Left lung (tissue), 14 donors: ENCODE data around the gene RSU1. TPM values are rescaled to one million over a fixed set of nuclear protein-coding genes. Genes with fewer than 3 reads are reported as not detected.

Source experiments
- ATAC-seq: fragments of 200-7000 bp; cut with Tn5 transposase; one replicate; pipeline ENCODE4 v1.9.1; 2020; ENCODE audit warnings: moderate library complexity
- DNase-seq, 4 donors: peaks; one replicate each; pipeline ENCODE4 v3.0.0-alpha.2; 2013 to 2020
- H3K27ac ChIP-seq, 2 donors: fragments of 200-600 bp; sonication (generic) in 1 of 2; one replicate each; pipeline versions ENCODE4 v1.5.0 to v1.8.0; 2020 to 2021
- H3K27me3 ChIP-seq, 2 donors: fragments of 200-600 bp; sonication (generic) in 1 of 2; one replicate each; pipeline versions ENCODE4 v1.5.0 to v1.8.0; 2020 to 2021
- H3K36me3 ChIP-seq, 2 donors: fragments of 200-600 bp; sonication (generic) in 1 of 2; one replicate each; pipeline versions ENCODE4 v1.5.0 to v1.8.0; 2020 to 2021
- H3K4me1 ChIP-seq, 2 donors: fragments of 200-600 bp; one replicate each; pipeline ENCODE4 v1.8.0; 2021
- H3K4me3 ChIP-seq, 2 donors: fragments of 200-600 bp; sonication (generic) in 1 of 2; one replicate each; pipeline versions ENCODE4 v1.5.0 to v1.8.0; 2020 to 2021; ENCODE audit warnings: mild to moderate bottlenecking in 1 of 2
- H3K9me3 ChIP-seq, 2 donors: fragments of 200-600 bp; sonication (generic) in 1 of 2; one replicate each; pipeline versions ENCODE4 v1.5.0 to v1.8.0; 2020 to 2021
- intact Hi-C, 2 donors: fragments of 100-400 bp; cut with DNase I; formaldehyde crosslinking; loops; one replicate each; pipeline versions ENCODE4 v1.11.2 to v1.14.2; 2022
- long read RNA-seq, 12 donors: library from polyadenylated mRNA in 2 of 12; unstranded in 2 of 12; transcript quantifications; one replicate each; pipeline ENCODE4 v2.0.0 and lab custom pipeline, GENCODE V29; 2019 to 2026
- polyA plus RNA-seq, 6 donors: library from polyadenylated mRNA; unstranded; fragments of 120-200 nt; gene quantifications; one replicate each; pipeline ENCODE4 v1.2.1, GENCODE V29; 2013; ENCODE audit not compliant: insufficient read length in 6 of 6
- total RNA-seq, 2 donors: library from RNA; stranded (reverse); fragmentation: NEBNext Ultra II Directional; extraction: Animal tissue kit (Norgen Biotek cat#: 25700); gene quantifications; one replicate each; pipeline ENCODE4 v1.2.1, GENCODE V29; 2021
- TF ChIP-seq, protein P1 (sequence below), 2 donors: fragments of 200-600 bp; sonication (generic) in 1 of 2; IDR thresholded peaks; one replicate each; pipeline versions ENCODE4 v1.5.0 to v1.8.0; 2021; ENCODE audit warnings: antibody characterized with exemption in 2 of 2
- donor health status: DM: no; HTN: yes; CAD: no.
- donor health status: DM: no; HTN: no; CAD: no.

RSU1 gene
- total RNA-seq, result 10 to 100 TPM; 73.7 to 100.0 TPM
- 100 to 1,000 TPM in 2 of 6 donors, 10 to 100 TPM in 4; 68.1 to 114 (median 85.3) TPM for polyA plus RNA-seq
- long read RNA-seq, donor 1, transcript RSU1-201 (9 exons, 3,834 nt), result major isoform, 33 of 80 reads
- long read RNA-seq, donor 1, transcript RSU1-203 (8 exons, 3,919 nt), result minor isoform, 9 of 80 reads
- long read RNA-seq, donor 1, transcript RSU1-205 (8 exons, 3,639 nt), result minor isoform, 11 of 80 reads
- long read RNA-seq, donor 1, partial matches to known transcripts, result 27 of 80 reads
- long read RNA-seq, donor 1, other reads (novel, unspliced or antisense), result 0 of 80 reads
- long read RNA-seq, donor 2, transcript RSU1-203 (8 exons, 3,919 nt), result minor isoform, 6 of 31 reads
- long read RNA-seq, donor 2, transcript RSU1-201 (9 exons, 3,834 nt), result major isoform, 14 of 31 reads
- long read RNA-seq, donor 2, partial matches to known transcripts, result 7 of 31 reads
- long read RNA-seq, donor 2, other reads (novel, unspliced or antisense), result 0 of 31 reads
- long read RNA-seq, donor 3, transcript RSU1-205 (8 exons, 3,639 nt), result minor isoform, 12 of 41 reads
- long read RNA-seq, donor 3, transcript RSU1-203 (8 exons, 3,919 nt), result minor isoform, 7 of 41 reads
- long read RNA-seq, donor 3, transcript RSU1-201 (9 exons, 3,834 nt), result major isoform, 17 of 41 reads
- long read RNA-seq, donor 3, partial matches to known transcripts, result 5 of 41 reads
- long read RNA-seq, donor 3, other reads (novel, unspliced or antisense), result 0 of 41 reads
- long read RNA-seq, donor 4, transcript RSU1-201 (9 exons, 3,834 nt), result major isoform, 24 of 41 reads
- long read RNA-seq, donor 4, transcript RSU1-203 (8 exons, 3,919 nt), result minor isoform, 6 of 41 reads
- long read RNA-seq, donor 4, transcript RSU1-205 (8 exons, 3,639 nt), result minor isoform, 5 of 41 reads
- long read RNA-seq, donor 4, partial matches to known transcripts, result 5 of 41 reads
- long read RNA-seq, donor 4, other reads (novel, unspliced or antisense), result 1 of 41 reads
- long read RNA-seq, donor 5, transcript RSU1-205 (8 exons, 3,639 nt), result minor isoform, 9 of 33 reads
- long read RNA-seq, donor 5, transcript RSU1-201 (9 exons, 3,834 nt), result major isoform, 17 of 33 reads
- long read RNA-seq, donor 5, transcript RSU1-203 (8 exons, 3,919 nt), result minor isoform, 7 of 33 reads
- long read RNA-seq, donor 5, partial matches to known transcripts, result 0 of 33 reads
- long read RNA-seq, donor 5, other reads (novel, unspliced or antisense), result 0 of 33 reads
- long read RNA-seq, donor 6, transcript RSU1-205 (8 exons, 3,639 nt), result minor isoform, 6 of 30 reads
- long read RNA-seq, donor 6, transcript RSU1-201 (9 exons, 3,834 nt), result major isoform, 15 of 30 reads
- long read RNA-seq, donor 6, partial matches to known transcripts, result 5 of 30 reads
- long read RNA-seq, donor 6, other reads (novel, unspliced or antisense), result 0 of 30 reads
- long read RNA-seq, donor 7, transcript RSU1-201 (9 exons, 3,834 nt), result major isoform, 22 of 27 reads
- long read RNA-seq, donor 7, partial matches to known transcripts, result 0 of 27 reads
- long read RNA-seq, donor 7, other reads (novel, unspliced or antisense), result 0 of 27 reads
- long read RNA-seq, donor 8, transcript RSU1-205 (8 exons, 3,639 nt), result minor isoform, 8 of 52 reads
- long read RNA-seq, donor 8, transcript RSU1-201 (9 exons, 3,834 nt), result major isoform, 26 of 52 reads
- long read RNA-seq, donor 8, partial matches to known transcripts, result 14 of 52 reads
- long read RNA-seq, donor 8, other reads (novel, unspliced or antisense), result 0 of 52 reads
- long read RNA-seq, donor 9, result 0 reads
- long read RNA-seq, donor 10, transcript RSU1-201 (9 exons, 3,834 nt), result major isoform, 58 of 101 reads
- long read RNA-seq, donor 10, transcript RSU1-205 (8 exons, 3,639 nt), result minor isoform, 14 of 101 reads
- long read RNA-seq, donor 10, transcript RSU1-203 (8 exons, 3,919 nt), result minor isoform, 15 of 101 reads
- long read RNA-seq, donor 10, partial matches to known transcripts, result 4 of 101 reads
- long read RNA-seq, donor 10, other reads (novel, unspliced or antisense), result 10 of 101 reads
- long read RNA-seq, donor 11, transcript RSU1-201 (9 exons, 3,834 nt), result major isoform, 17 of 33 reads
- long read RNA-seq, donor 11, transcript RSU1-205 (8 exons, 3,639 nt), result minor isoform, 8 of 33 reads
- long read RNA-seq, donor 11, transcript RSU1-203 (8 exons, 3,919 nt), result minor isoform, 8 of 33 reads
- long read RNA-seq, donor 11, partial matches to known transcripts, result 0 of 33 reads
- long read RNA-seq, donor 11, other reads (novel, unspliced or antisense), result 0 of 33 reads
- long read RNA-seq, donor 12, transcript RSU1-205 (8 exons, 3,639 nt), result minor isoform, 6 of 26 reads
- long read RNA-seq, donor 12, transcript RSU1-201 (9 exons, 3,834 nt), result major isoform, 18 of 26 reads
- long read RNA-seq, donor 12, partial matches to known transcripts, result 0 of 26 reads
- long read RNA-seq, donor 12, other reads (novel, unspliced or antisense), result 0 of 26 reads

DNA sequence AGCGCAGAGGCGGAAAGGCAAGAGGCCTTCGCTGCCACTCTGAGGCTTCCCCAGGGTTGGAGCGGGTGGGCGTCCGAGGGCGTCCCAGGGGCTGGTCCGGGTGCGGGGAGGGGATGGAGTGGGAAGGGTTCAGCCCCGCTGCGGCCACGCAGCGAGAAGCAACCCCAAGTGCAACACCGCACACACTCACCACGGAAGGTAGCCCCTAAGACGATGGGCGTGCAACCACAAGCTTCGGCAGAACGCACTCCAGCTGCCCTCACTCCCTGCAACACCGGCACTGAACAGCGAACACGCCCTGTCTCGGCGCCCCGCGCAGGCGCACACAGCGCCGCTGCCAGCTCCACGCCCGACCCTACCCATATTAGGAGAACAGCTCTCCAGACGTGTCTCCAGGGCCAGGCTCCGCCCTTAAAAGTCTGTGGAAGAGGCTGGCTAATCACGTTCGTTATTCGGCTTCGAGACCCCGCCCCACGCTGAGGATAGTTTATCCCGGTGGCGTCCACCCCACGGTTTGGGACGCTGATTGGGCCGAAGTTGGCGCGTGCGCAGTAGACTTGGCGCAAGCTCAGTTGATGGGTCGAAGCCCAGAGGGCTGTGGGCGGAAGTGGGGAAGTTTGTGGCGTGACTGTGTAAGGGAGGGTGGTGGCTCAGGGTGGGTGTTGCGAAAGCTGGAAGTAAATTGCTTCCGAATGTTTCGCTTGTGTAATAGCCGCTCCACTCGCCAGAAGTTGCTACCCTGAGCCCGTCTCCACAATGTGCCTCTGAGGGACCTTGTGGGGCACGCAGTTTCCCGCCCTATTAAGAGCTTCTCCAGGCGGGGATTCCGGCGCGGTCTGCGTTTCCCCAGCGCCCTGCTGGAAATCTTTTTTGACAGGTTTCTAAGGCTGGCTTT lies at the start of gene RSU1:
TSS of gene RSU1 (minus strand) at position 300 of the 895 bp plus-strand sequence. CDS start 343 bp downstream, outside the sequence.
- Histone ChIP-seq H3K4me1 (peaks cover 12 to 33% of the 10 kb centered on the region in 2 donors), H3K36me3 (no peaks in the 10 kb centered on the region), H3K9me3 (peaks cover 0 to 9% of the 10 kb centered on the region in 2 donors), H3K4me3 (peak within 1 kb of the TSS; percentile 71 to 88), H3K27me3 (no peaks in the 10 kb centered on the region), H3K27ac (peak within 1 kb of the TSS; percentile 94 to 95)
- TF ChIP-seq, protein P1, sequence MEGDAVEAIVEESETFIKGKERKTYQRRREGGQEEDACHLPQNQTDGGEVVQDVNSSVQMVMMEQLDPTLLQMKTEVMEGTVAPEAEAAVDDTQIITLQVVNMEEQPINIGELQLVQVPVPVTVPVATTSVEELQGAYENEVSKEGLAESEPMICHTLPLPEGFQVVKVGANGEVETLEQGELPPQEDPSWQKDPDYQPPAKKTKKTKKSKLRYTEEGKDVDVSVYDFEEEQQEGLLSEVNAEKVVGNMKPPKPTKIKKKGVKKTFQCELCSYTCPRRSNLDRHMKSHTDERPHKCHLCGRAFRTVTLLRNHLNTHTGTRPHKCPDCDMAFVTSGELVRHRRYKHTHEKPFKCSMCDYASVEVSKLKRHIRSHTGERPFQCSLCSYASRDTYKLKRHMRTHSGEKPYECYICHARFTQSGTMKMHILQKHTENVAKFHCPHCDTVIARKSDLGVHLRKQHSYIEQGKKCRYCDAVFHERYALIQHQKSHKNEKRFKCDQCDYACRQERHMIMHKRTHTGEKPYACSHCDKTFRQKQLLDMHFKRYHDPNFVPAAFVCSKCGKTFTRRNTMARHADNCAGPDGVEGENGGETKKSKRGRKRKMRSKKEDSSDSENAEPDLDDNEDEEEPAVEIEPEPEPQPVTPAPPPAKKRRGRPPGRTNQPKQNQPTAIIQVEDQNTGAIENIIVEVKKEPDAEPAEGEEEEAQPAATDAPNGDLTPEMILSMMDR (IDR thresholded peaks at IDR 0.05), result no peak
- peak; percentile 97 for ATAC-seq
- intact Hi-C loops, result no loop called here
- DNase-seq, result peak; percentile 99 to 100 (median 100)

DNA sequence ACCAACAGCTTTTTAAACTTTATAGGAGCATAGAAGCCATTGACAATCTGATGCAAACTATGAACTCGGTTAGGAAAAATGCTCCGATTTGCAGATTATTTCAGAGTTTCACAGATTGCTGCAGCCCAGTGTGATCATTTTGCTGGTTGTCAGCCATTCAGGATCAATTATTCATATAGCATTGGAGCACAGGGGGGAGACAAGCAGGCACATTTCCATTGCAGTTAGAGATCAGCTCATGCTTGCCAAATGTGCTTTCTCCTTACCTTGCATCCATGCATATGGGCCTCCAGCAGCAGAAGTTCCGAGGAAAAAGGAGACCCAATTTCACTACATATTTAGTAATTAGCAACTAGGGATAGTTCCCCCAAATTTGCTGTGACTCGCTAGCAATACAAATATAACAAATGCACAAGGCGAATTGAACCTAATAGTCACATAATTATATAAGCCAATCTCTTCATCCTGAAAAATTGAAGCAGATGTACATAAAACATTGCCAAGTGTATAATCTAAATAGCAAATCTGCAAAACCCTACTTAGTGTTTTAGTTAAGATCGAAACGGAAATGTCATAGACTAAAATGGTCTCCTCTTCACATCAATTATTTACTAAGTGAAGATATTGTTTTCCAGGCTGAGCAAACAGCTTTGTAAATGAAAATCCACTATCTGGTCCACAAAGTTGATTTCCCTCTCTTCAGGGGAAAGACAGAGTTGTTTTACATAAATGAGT lies 49.5 kb upstream of the RSU1 start:
- Histone ChIP-seq H3K27ac (no peak overlapping the region), H3K27me3 (no peaks in the 10 kb centered on the region), H3K36me3 (no peaks in the 10 kb centered on the region), H3K9me3 (no peaks in the 10 kb centered on the region), H3K4me1 (no peaks in the 10 kb centered on the region), H3K4me3 (no peak overlapping the region)
- TF ChIP-seq, protein P1 (IDR thresholded peaks at IDR 0.05), result no peak
- intact Hi-C loops, result no loop called here
- DNase-seq (no peak), ATAC-seq (no peak)

DNA sequence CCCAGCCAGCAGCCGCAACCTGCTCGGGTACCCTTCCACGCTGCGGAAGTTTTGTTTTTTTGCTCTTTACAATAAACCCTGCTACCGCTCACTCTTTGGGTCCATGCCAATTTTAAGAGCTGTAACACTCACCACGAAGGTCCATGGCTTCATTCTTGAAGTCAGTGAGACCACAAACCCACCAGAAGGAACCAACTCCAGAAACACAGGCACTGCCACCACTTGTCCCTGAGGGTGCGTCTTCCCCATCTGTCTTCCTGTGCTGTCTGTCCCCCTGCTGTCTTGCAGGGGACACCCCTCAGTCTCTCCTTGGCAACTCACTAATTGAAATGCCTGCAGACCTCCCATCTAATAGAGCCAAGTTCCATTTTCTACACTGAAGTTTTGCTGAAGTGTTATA lies 48.5 kb upstream of the RSU1 start:
- Histone ChIP-seq H3K4me1 (no peaks in the 10 kb centered on the region), H3K36me3 (no peaks in the 10 kb centered on the region), H3K4me3 (no peak overlapping the region), H3K27me3 (no peaks in the 10 kb centered on the region), H3K9me3 (no peaks in the 10 kb centered on the region), H3K27ac (no peak overlapping the region)
- no peak for ATAC-seq
- TF ChIP-seq, protein P1 (IDR thresholded peaks at IDR 0.05), result no peak
- DNase-seq, result no peak
- intact Hi-C loops, result no loop called here
